NCI-H2196 (cell line): ENCODE measurements around the gene KAT14.
"Not testable (repeated sequence)": the region's sequence is repeated elsewhere in the genome, so short reads cannot be mapped to it uniquely, and the experiment has no call there.

ENCODE experiments used
- DNase-seq: peaks from one replicate; lab custom pipeline; 2025; ENCODE audit not compliant: unreplicated experiment; lab: John Stamatoyannopoulos, UW

KAT14 gene

GRCh38 chr20:18137412-18138265 is at the start of gene KAT14, which contains the start of gene PET117:
Gene KAT14 (plus strand): TSS chr20:18137863. CDS start chr20:18142661, 4,798 bp downstream.
Gene PET117 (plus strand): TSS chr20:18137863. CDS start chr20:18137956, 93 bp downstream.
- peak; percentile 91 for DNase-seq

- DNase-seq = not testable (repeated sequence)
Observed at GRCh38 chr20:18088298-18088697, 49.4 kb upstream of the KAT14 start.

GRCh38 chr20:18088841-18089240 is 48.8 kb upstream of the KAT14 start:
- not testable (repeated sequence) for DNase-seq

- no peak for DNase-seq
Observed at GRCh38 chr20:18090044-18090443, 47.6 kb upstream of the KAT14 start.

GRCh38 chr20:18090477-18090876 is 47.2 kb upstream of the KAT14 start:
- DNase-seq = no peak

GRCh38 chr20:18091623-18092022 is 46.0 kb upstream of the KAT14 start:
- no peak for DNase-seq

- DNase-seq = no peak
Observed at GRCh38 chr20:18092890-18093289, 44.8 kb upstream of the KAT14 start.

- DNase-seq = no peak
Observed at GRCh38 chr20:18093388-18093787, 44.3 kb upstream of the KAT14 start.

- DNase-seq = no peak
Observed at GRCh38 chr20:18094191-18094590, 43.5 kb upstream of the KAT14 start.

GRCh38 chr20:18100569-18100968 is 37.1 kb upstream of the KAT14 start:
- not testable (repeated sequence) for DNase-seq

- no peak for DNase-seq
Observed at GRCh38 chr20:18101125-18101810, 36.4 kb upstream of the KAT14 start.

- DNase-seq = no peak
Observed at GRCh38 chr20:18103497-18103896, 34.2 kb upstream of the KAT14 start.

GRCh38 chr20:18108326-18108725 is 29.3 kb upstream of the KAT14 start:
- DNase-seq = no peak

GRCh38 chr20:18128574-18128973 is 9.1 kb upstream of the KAT14 start:
- DNase-seq = not testable (repeated sequence)

GRCh38 chr20:18132663-18133062 is 5.0 kb upstream of the KAT14 start:
- DNase-seq = no peak

- DNase-seq = no peak
Observed at GRCh38 chr20:18133962-18134361, 3.7 kb upstream of the KAT14 start.

GRCh38 chr20:18138266-18138582 is 561 bp downstream of the KAT14 start:
- DNase-seq = no peak

GRCh38 chr20:18138639-18139583 is 1.2 kb downstream of the KAT14 start:
- no peak for DNase-seq

- no peak for DNase-seq
Observed at GRCh38 chr20:18139832-18140231, 2.2 kb downstream of the KAT14 start.

GRCh38 chr20:18144541-18145099 is 7.0 kb downstream of the KAT14 start:
- DNase-seq = no peak

GRCh38 chr20:18154342-18154741 is 16.7 kb downstream of the KAT14 start:
- no peak for DNase-seq
